Astrocyte (in vitro differentiated cells and primary cell): ENCODE results near the gene IMMP2L. TPM values are rescaled to one million over a fixed set of nuclear protein-coding genes. Genes with fewer than 3 reads are reported as not detected.
"Not testable (repeated sequence)": the region's sequence is repeated elsewhere in the genome, so short reads cannot be mapped to it uniquely, and the experiment has no call there.

Experiments
- DNase-seq: peaks from one replicate; pipeline ENCODE4 v3.0.0-alpha.2; 2010; ENCODE audit warnings: low read depth
- FAIRE-seq: peaks from 2 replicates; lab custom pipeline; 2011; peaks lifted over from hg19 to GRCh38; lab: Jason Lieb, UNC
- H2AFZ ChIP-seq: 2 replicates; pipeline ENCODE4 v1.6.0; 2012; ENCODE audit warnings: low read depth, low read length, inconsistent platforms
- H3K27ac ChIP-seq: 2 replicates; pipeline ENCODE4 v1.5.1; 2011; ENCODE audit warnings: low read depth, low read length, inconsistent platforms
- H3K27me3 ChIP-seq: 2 replicates; pipeline ENCODE4 v1.6.0; 2011; ENCODE audit warnings: low read length, inconsistent platforms; ENCODE audit not compliant: insufficient read depth
- H3K36me3 ChIP-seq: 2 replicates; pipeline ENCODE4 v1.5.1; 2011; ENCODE audit warnings: low read length, inconsistent platforms; ENCODE audit not compliant: insufficient read depth
- H3K4me1 ChIP-seq: 2 replicates; pipeline ENCODE4 v1.5.1; 2011; ENCODE audit warnings: low read length, inconsistent platforms; ENCODE audit not compliant: insufficient read depth
- H3K4me2 ChIP-seq: 2 replicates; pipeline ENCODE4 v1.6.0; 2012; ENCODE audit warnings: low read length, inconsistent platforms
- H3K4me3 ChIP-seq: 2 replicates; pipeline ENCODE4 v1.5.1; 2011; ENCODE audit warnings: low read depth, mild to moderate bottlenecking, low read length, inconsistent platforms; ENCODE audit not compliant: insufficient read depth
- H3K79me2 ChIP-seq: 2 replicates; pipeline ENCODE4 v1.6.0; 2012; ENCODE audit warnings: mild to moderate bottlenecking, low read length, inconsistent platforms; ENCODE audit not compliant: insufficient read depth
- H3K9ac ChIP-seq: 2 replicates; pipeline ENCODE4 v1.6.0; 2012; ENCODE audit warnings: mild to moderate bottlenecking, low read length, inconsistent platforms
- H3K9me3 ChIP-seq: 2 replicates; pipeline ENCODE4 v1.5.1; 2012; ENCODE audit warnings: low read depth, mild to moderate bottlenecking, low read length, inconsistent platforms; ENCODE audit not compliant: insufficient read depth
- H4K20me1 ChIP-seq: 2 replicates; pipeline ENCODE4 v1.6.0; 2012; ENCODE audit warnings: low read length, inconsistent platforms; ENCODE audit not compliant: insufficient read depth
- H3K27ac Mint-ChIP-seq: one replicate; pipeline ENCODE4 v1.8.0; 2021; ENCODE audit warnings: mild to moderate bottlenecking, mixed read lengths; ENCODE audit not compliant: unreplicated experiment
- H3K27me3 Mint-ChIP-seq: one replicate; pipeline ENCODE4 v1.8.0; 2021; ENCODE audit warnings: low read depth, mixed read lengths; ENCODE audit not compliant: unreplicated experiment
- H3K36me3 Mint-ChIP-seq: one replicate; pipeline ENCODE4 v1.8.0; 2021; ENCODE audit warnings: low read depth, mixed read lengths; ENCODE audit not compliant: unreplicated experiment
- H3K4me1 Mint-ChIP-seq: one replicate; pipeline ENCODE4 v1.8.0; 2021; ENCODE audit warnings: low read depth, mixed read lengths; ENCODE audit not compliant: unreplicated experiment
- H3K4me3 Mint-ChIP-seq: one replicate; pipeline ENCODE4 v1.8.0; 2021; ENCODE audit warnings: mild to moderate bottlenecking, moderate library complexity, mixed read lengths; ENCODE audit not compliant: unreplicated experiment
- H3K9me3 Mint-ChIP-seq: one replicate; pipeline ENCODE4 v1.8.0; 2021; ENCODE audit warnings: mild to moderate bottlenecking, mixed read lengths; ENCODE audit not compliant: unreplicated experiment
- EZH2 ChIP-seq: IDR thresholded peaks from 2 replicates; pipeline ENCODE4 v1.6.1; 2012; ENCODE audit warnings: mild to moderate bottlenecking, low read length, inconsistent platforms; ENCODE audit not compliant: insufficient read depth
- total RNA-seq: library from RNA; stranded (reverse); gene quantifications from 2 replicates; pipeline ENCODE4 v1.2.1, GENCODE V29; 2021
- TF ChIP-seq, protein P1 (sequence below): IDR thresholded peaks from 2 replicates; pipeline ENCODE4 v1.5.1; 2011; ENCODE audit warnings: low read depth, mild to moderate bottlenecking, inconsistent platforms, low read length, moderate library complexity; ENCODE audit not compliant: insufficient read depth

The IMMP2L gene
- total RNA-seq, 1 donor from 2014 or later: 13.8 TPM

DNA sequence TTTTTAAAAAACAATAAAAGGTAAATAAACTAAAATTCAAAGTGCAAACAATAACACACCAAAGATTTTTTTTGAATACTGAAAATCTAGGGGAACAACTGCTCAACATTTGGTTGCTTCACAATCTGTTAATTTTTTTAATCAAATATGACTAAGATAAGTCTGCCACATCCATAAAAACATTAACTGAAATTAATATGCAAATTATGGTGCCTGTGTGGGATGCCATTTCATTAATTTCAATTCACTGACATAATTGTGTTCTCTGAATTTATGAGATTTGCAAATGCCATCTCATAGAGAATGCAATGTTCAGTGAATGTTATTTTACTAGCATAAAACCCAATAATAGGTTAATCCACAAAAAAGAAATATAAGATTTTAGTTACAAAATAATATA, 237.5 kb downstream of the IMMP2L start:
- Mint-ChIP-seq H3K27ac (no peak overlapping the region), H3K27me3 (no peaks in the 10 kb centered on the region), H3K9me3 (no peaks in the 10 kb centered on the region), H3K4me1 (no peaks in the 10 kb centered on the region), H3K36me3 (no peaks in the 10 kb centered on the region), H3K4me3 (no peak overlapping the region)
- Histone ChIP-seq H3K36me3 (no peaks in the 10 kb centered on the region), H3K9ac (no peak overlapping the region), H3K4me2 (no peak overlapping the region), H3K27ac (no peak overlapping the region), H3K9me3 (no peaks in the 10 kb centered on the region), H3K27me3 (no peaks in the 10 kb centered on the region), H4K20me1 (no peaks in the 10 kb centered on the region), H3K4me1 (no peaks in the 10 kb centered on the region), H3K79me2 (no peaks in the 10 kb centered on the region), H3K4me3 (no peak overlapping the region), H2AFZ (no peak overlapping the region)
- DNase-seq (no peak), FAIRE-seq (no peak)
- TF ChIP-seq, protein P1, sequence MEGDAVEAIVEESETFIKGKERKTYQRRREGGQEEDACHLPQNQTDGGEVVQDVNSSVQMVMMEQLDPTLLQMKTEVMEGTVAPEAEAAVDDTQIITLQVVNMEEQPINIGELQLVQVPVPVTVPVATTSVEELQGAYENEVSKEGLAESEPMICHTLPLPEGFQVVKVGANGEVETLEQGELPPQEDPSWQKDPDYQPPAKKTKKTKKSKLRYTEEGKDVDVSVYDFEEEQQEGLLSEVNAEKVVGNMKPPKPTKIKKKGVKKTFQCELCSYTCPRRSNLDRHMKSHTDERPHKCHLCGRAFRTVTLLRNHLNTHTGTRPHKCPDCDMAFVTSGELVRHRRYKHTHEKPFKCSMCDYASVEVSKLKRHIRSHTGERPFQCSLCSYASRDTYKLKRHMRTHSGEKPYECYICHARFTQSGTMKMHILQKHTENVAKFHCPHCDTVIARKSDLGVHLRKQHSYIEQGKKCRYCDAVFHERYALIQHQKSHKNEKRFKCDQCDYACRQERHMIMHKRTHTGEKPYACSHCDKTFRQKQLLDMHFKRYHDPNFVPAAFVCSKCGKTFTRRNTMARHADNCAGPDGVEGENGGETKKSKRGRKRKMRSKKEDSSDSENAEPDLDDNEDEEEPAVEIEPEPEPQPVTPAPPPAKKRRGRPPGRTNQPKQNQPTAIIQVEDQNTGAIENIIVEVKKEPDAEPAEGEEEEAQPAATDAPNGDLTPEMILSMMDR: no peak
- no peak for TF ChIP-seq EZH2

DNA sequence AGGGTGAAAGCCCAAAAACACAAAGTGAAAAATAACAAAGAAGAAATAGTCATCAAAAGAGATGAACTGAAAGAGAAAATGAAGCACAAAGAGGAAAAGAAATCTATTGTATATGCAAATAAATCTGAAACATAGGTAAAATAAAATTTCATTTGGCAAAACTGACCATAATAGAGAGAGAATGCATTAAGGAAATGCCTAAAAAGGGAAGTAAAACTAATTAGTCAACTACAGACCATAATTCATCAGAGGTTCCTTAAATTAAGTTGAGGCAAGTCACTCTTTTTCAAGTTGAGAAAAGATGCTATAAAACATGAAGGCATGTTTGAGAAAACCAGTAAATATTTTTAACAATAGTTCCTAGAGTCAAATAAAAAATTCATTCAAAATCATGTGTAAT, 238.1 kb downstream of the IMMP2L start:
- Histone ChIP-seq H4K20me1 (no peaks in the 10 kb centered on the region), H3K27me3 (no peaks in the 10 kb centered on the region), H3K36me3 (no peaks in the 10 kb centered on the region), H3K4me2 (no peak overlapping the region), H3K27ac (no peak overlapping the region), H3K79me2 (no peaks in the 10 kb centered on the region), H3K4me3 (no peak overlapping the region), H3K9me3 (no peaks in the 10 kb centered on the region), H3K4me1 (no peaks in the 10 kb centered on the region), H2AFZ (no peak overlapping the region), H3K9ac (no peak overlapping the region)
- no peak overlapping the region for H3K27ac Mint-ChIP-seq
- no peak for DNase-seq
- FAIRE-seq: no peak
- TF ChIP-seq EZH2: no peak
- TF ChIP-seq, protein P1: no peak
- H3K27me3 Mint-ChIP-seq: no peaks in the 10 kb centered on the region
- H3K4me1 Mint-ChIP-seq: no peaks in the 10 kb centered on the region
- no peaks in the 10 kb centered on the region for H3K36me3 Mint-ChIP-seq
- no peak overlapping the region for H3K4me3 Mint-ChIP-seq
- H3K9me3 Mint-ChIP-seq: no peaks in the 10 kb centered on the region

DNA sequence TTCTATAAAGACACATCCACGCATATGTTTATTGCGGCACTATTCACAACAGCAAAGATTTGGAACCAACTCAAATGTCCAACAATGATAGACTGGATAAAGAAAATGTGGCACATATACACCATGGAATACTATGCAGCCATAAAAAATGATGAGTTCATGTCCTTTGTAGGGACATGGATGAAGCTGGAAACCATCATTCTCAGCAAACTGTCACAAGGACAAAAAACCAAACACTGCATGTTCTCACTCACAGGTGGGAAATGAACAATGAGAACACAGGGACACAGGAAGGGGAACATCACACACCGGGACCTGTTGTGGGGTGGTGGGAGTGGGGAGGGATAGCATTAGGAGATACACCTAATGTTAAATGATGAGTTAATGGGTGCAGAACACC, 238.6 kb downstream of the IMMP2L start:
- not testable (repeated sequence) for H3K4me2 ChIP-seq, H3K27me3 Mint-ChIP-seq, H4K20me1 ChIP-seq, H3K4me1 ChIP-seq, H3K36me3 Mint-ChIP-seq, H3K9ac ChIP-seq, H2AFZ ChIP-seq, H3K27ac ChIP-seq, H3K4me3 Mint-ChIP-seq, DNase-seq, H3K9me3 Mint-ChIP-seq, FAIRE-seq, H3K4me3 ChIP-seq, H3K9me3 ChIP-seq, H3K79me2 ChIP-seq, H3K4me1 Mint-ChIP-seq, H3K36me3 ChIP-seq, H3K27me3 ChIP-seq, H3K27ac Mint-ChIP-seq
